Activated B cell treated with CpG ODN at 0.5 μM for 24 hours (primary cell): ENCODE measurements around the gene SLC25A41. TPM values are rescaled to one million over a fixed set of nuclear protein-coding genes. Genes with fewer than 3 reads are reported as not detected.

ENCODE experiments used
- ATAC-seq: fragments of 200-7000 bp; cut with Tn5 transposase; one replicate; pipeline ENCODE4 v1.10.0; 2021; ENCODE audit warnings: low read depth, mild to moderate bottlenecking, moderate library complexity
- CTCF ChIA-PET: fragments of 350-600 bp; sonication (Branson Sonifier 250); formaldehyde crosslinking; loops from one replicate; lab custom pipeline; 2021; ENCODE audit warnings: antibody characterized with exemption; lab: Charles Lee
- POLR2A ChIA-PET: fragments of 350-600 bp; sonication (Branson Sonifier 250); formaldehyde crosslinking; loops from one replicate; lab custom pipeline; 2021; ENCODE audit warnings: antibody characterized with exemption; lab: Charles Lee
- DNase-seq: peaks from one replicate; pipeline ENCODE4 v3.0.0; 2022
- H3K27ac Mint-ChIP-seq: one replicate; pipeline ENCODE4 v1.8.0; 2020; ENCODE audit warnings: mixed read lengths
- H3K27me3 Mint-ChIP-seq: one replicate; pipeline ENCODE4 v1.8.0; 2021; ENCODE audit warnings: mixed read lengths
- H3K36me3 Mint-ChIP-seq: one replicate; pipeline ENCODE4 v1.8.0; 2021; ENCODE audit warnings: low read depth, mixed read lengths
- H3K4me1 Mint-ChIP-seq: one replicate; pipeline ENCODE4 v1.8.0; 2021; ENCODE audit warnings: mixed read lengths
- H3K4me3 Mint-ChIP-seq: one replicate; pipeline ENCODE4 v1.8.0; 2020; ENCODE audit warnings: mild to moderate bottlenecking, mixed read lengths
- H3K9me3 Mint-ChIP-seq: one replicate; pipeline ENCODE4 v1.8.0; 2020; ENCODE audit warnings: mixed read lengths
- intact Hi-C: fragments of 100-400 bp; cut with micrococcal nuclease; formaldehyde crosslinking; loops from one replicate; pipeline ENCODE4 v1.15.1; 2024
- total RNA-seq: library from RNA; stranded (reverse); gene quantifications from 2 replicates; pipeline ENCODE4 v1.2.3, GENCODE V29; 2022
- TF ChIP-seq, protein P1 (sequence below): fragments of 200-600 bp; IDR thresholded peaks from one replicate; pipeline ENCODE4 v1.8.0; 2022; ENCODE audit warnings: antibody characterized with exemption, mild to moderate bottlenecking

The SLC25A41 gene
- total RNA-seq, 1 donor from 2014 or later, result 0.40 TPM

DNA sequence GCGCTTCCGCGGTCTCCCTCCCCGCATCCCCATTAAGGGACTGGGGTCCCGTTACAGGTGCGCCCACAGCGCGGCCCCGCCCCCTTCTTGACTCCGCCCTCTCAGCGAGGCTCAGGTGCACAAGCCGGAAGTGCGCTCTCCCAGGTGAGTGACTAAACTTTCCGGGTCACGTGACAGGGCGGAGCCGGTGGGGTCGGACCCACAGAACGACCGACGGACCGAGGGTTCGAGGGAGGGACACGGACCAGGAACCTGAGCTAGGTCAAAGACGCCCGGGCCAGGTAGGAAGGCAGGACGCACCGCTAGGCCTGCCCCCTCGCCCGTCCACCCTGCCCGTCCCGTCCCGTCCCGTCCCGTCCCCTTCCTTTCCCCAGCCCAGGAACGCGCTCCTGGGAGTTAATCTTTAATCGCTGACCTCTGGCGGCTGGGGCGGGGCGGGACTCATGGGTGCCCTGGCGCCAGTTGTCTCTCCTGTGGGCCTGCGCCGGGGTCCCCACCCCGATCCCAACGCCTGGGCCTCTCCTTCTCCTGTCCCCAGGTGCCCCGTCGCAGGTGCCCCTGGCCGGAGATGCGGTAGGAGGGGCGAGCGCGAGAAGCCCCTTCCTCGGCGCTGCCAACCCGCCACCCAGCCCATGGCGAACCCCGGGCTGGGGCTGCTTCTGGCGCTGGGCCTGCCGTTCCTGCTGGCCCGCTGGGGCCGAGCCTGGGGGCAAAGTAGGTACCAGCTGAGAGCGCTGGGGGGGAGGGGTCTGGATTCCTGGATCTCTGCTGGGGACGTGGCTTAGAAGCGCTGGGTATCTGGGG, 30.7 kb upstream of the SLC25A41 start, which contains the start of gene CRB3:
Gene CRB3 (plus strand): TSS at position 202 of the 804 bp plus-strand sequence. CDS start 431 bp downstream, at position 633.
- peaks cover 28% of the 10 kb centered on the region for H3K4me1 Mint-ChIP-seq
- TF ChIP-seq, protein P1, sequence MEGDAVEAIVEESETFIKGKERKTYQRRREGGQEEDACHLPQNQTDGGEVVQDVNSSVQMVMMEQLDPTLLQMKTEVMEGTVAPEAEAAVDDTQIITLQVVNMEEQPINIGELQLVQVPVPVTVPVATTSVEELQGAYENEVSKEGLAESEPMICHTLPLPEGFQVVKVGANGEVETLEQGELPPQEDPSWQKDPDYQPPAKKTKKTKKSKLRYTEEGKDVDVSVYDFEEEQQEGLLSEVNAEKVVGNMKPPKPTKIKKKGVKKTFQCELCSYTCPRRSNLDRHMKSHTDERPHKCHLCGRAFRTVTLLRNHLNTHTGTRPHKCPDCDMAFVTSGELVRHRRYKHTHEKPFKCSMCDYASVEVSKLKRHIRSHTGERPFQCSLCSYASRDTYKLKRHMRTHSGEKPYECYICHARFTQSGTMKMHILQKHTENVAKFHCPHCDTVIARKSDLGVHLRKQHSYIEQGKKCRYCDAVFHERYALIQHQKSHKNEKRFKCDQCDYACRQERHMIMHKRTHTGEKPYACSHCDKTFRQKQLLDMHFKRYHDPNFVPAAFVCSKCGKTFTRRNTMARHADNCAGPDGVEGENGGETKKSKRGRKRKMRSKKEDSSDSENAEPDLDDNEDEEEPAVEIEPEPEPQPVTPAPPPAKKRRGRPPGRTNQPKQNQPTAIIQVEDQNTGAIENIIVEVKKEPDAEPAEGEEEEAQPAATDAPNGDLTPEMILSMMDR, result no peak
- intact Hi-C loops, result no loop called here
- CTCF ChIA-PET, result interaction anchor here (1.3 kb wide), 1 partner anchor 17 kb away, joined by 3 read pairs; the partner anchor contains the start of gene DENND1C
- H3K36me3 Mint-ChIP-seq, result peaks cover 21% of the 10 kb centered on the region
- ATAC-seq (no peak), DNase-seq (no peak)
- H3K27ac Mint-ChIP-seq, result peak within 1 kb of the TSS; percentile 70
- H3K4me3 Mint-ChIP-seq, result peak within 1 kb of the TSS; percentile 73
- H3K9me3 Mint-ChIP-seq, result no peaks in the 10 kb centered on the region
- H3K27me3 Mint-ChIP-seq, result peaks cover 3% of the 10 kb centered on the region
- POLR2A ChIA-PET, result interaction anchor here (0.6 to 1.7 kb wide), 4 partner anchors 17 to 416 kb away, joined by 3 to 11 read pairs (median 10); partner anchors contain the start of gene DENND1C

DNA sequence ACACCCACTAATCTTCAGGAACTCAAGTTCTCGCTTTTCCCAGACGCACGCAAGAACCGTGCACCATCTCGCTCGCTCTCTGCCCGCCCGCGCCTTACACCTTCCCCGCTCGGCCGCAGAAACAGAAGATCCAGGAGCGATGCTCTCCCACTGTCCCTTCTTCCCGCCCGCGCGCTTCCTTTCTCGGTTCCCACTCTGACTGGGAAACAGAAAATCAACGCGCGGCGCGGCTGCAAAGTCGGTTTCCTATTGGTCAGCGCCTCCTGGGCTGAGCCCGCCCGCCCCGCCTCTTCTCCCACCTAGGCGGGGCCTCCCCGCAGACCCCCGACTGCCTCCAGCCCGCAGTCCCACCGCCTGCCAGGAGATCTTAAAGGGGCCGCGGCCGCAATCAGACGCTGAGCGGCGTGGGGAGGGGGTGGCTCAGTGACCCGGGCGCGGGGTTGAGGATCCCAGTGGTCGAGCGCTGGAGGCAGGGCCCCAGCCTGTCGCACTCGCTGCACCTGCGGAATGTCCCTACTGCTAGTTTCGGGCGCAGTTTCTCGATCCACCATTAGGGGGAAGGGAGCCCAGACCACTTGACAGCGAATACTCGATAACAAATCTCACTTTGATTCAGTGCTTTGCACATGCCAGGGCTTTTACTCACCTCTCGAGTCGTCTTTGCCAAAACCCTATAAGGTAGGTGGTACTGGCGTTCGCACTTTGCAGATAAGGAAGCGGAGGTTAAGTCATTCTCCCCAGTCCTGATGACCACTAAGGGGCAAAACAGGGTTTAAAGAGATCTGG, 26.7 kb upstream of the SLC25A41 start:
- peak overlapping the region; percentile 79 for H3K27ac Mint-ChIP-seq
- intact Hi-C loops, result loop anchor here (1.0 kb wide), 8 partner anchors 21 to 403 kb away; partner anchors contain the start of genes DENND1C, GPR108, GTF2F1 and TUBB4A

DNA sequence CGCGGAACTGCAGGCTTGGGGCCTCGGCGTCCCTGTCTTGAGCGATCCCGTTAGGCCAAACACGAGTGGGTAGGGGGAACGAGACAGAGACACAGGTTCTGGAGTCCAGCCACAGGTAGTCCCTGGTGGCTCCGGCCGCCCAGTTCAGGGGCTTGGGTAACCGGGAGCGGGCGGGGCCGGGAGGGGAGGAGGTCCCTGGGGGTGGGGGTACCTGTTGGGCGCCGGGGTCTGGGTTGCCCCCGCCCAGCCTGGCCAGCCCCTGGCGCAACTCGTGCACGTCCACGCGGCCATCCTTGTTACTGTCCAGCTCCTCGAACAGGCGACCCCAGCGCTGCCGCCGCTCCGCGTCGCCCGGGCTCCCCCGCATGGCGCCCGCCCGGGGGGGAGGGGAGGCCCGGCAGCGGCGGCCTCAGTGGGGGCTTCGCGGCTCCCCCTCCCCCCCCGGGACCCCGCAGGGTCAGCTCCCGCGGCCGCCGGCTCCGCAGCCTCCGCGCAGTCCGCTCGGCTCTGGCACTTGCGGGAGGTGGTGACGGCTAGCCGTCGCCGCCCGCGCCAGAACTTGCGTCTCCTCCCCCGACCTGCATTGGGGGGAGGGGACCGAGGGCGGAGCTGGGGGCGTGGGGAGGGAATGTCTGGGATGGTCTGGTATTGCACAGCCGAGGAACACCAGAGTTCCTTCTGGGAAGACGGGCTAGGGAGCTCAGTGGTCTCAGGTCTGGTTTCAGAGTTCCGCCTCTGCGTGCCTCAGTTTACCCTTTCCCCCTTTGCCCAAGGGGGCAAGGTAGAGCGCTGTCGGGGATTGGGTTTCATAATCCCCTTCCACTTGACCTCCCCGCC, 25.9 kb upstream of the SLC25A41 start, which contains the start of gene SLC25A23:
Gene SLC25A23 (minus strand): TSS at position 531 of the 837 bp plus-strand sequence. CDS start 164 bp downstream, at position 367.
- H3K4me3 Mint-ChIP-seq, result peak within 1 kb of the TSS; percentile 90
- POLR2A ChIA-PET, result interaction anchor here (0.6 to 2.8 kb wide), 10 partner anchors 19 to 128 kb away, joined by 3 to 25 read pairs (median 4); partner anchors contain the start of genes DENND1C and KHSRP
- intact Hi-C loops, result loop anchor here (1.0 kb wide), 8 partner anchors 22 to 404 kb away; partner anchors contain the start of genes DENND1C, GPR108, GTF2F1 and TUBB4A
- H3K27ac Mint-ChIP-seq, result peak within 1 kb of the TSS; percentile 79
- no peaks in the 10 kb centered on the region for H3K27me3 Mint-ChIP-seq
- TF ChIP-seq, protein P1, result no peak
- no peaks in the 10 kb centered on the region for H3K9me3 Mint-ChIP-seq
- ATAC-seq (peak; percentile 26), DNase-seq (peak; percentile 63)
- CTCF ChIA-PET, result interaction anchor here (1.7 kb wide), 1 partner anchor 21 kb away, joined by 4 read pairs; the partner anchor contains the start of gene DENND1C
- peaks cover 36% of the 10 kb centered on the region for H3K4me1 Mint-ChIP-seq
- peaks cover 20% of the 10 kb centered on the region for H3K36me3 Mint-ChIP-seq

More for the DNA sequence above, 26.7 kb upstream of the SLC25A41 start:
- DNase-seq, result peak; percentile 90
- no peaks in the 10 kb centered on the region for H3K9me3 Mint-ChIP-seq
- peak; percentile 82 for ATAC-seq
- H3K4me3 Mint-ChIP-seq, result peak overlapping the region; percentile 90
- peaks cover 42% of the 10 kb centered on the region for H3K4me1 Mint-ChIP-seq
- TF ChIP-seq, protein P1, result no peak
- peaks cover 13% of the 10 kb centered on the region for H3K36me3 Mint-ChIP-seq
- POLR2A ChIA-PET, result interaction anchor here (0.7 to 2.8 kb wide), 7 partner anchors 21 to 57 kb away, joined by 3 to 25 read pairs (median 4); partner anchors contain the start of genes DENND1C and KHSRP
- H3K27me3 Mint-ChIP-seq, result peaks cover 3% of the 10 kb centered on the region
- CTCF ChIA-PET, result interaction anchor here (1.7 kb wide), 1 partner anchor 21 kb away, joined by 4 read pairs; the partner anchor contains the start of gene DENND1C

DNA sequence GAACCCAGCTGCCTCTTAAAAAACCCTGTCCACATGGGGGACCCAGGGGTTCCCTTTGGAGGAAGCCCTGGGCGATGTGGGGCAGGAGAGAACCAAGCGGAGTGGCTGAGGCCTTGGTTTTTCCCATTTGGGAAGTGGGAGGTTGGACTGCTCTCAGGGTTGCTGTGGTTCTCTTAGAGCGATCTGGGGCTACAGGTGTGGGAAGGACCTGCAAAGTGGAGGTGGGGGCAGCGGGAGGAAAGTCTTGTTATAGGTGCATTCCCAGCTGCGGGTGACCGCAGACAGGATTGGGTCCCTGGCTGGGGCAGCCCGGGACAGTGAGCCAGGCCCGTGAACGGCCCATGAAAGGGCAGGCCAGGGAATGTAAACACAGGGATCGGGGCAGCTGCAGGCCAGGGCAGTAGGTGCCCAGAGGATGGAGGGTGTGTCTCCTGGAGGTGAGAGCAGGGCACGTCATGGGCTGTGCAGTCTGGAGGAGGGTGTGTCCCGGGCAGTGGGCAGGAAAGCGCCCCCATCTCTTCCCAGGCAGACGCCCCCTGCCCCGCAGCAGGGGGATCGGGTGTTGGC, 25.2 kb upstream of the SLC25A41 start:
- POLR2A ChIA-PET, result interaction anchor here (0.6 to 2.8 kb wide), 9 partner anchors 20 to 129 kb away, joined by 3 to 25 read pairs (median 5); partner anchors contain the start of genes DENND1C and KHSRP
- H3K4me1 Mint-ChIP-seq, result peaks cover 30% of the 10 kb centered on the region
- no peaks in the 10 kb centered on the region for H3K27me3 Mint-ChIP-seq
- peak overlapping the region; percentile 21 for H3K27ac Mint-ChIP-seq
- peaks cover 27% of the 10 kb centered on the region for H3K36me3 Mint-ChIP-seq
- no peak for DNase-seq
- TF ChIP-seq, protein P1, result no peak
- CTCF ChIA-PET, result interaction anchor here (1.7 kb wide), 1 partner anchor 22 kb away, joined by 4 read pairs; the partner anchor contains the start of gene DENND1C
- ATAC-seq, result no peak
- intact Hi-C loops, result no loop called here
- peak overlapping the region; percentile 83 for H3K4me3 Mint-ChIP-seq
- no peaks in the 10 kb centered on the region for H3K9me3 Mint-ChIP-seq
